ENCODE results near the gene CEP170B. TPM values are rescaled to one million over a fixed set of nuclear protein-coding genes. Genes with fewer than 3 reads are reported as not detected.

CEP170B gene
- total RNA-seq, 2 experiments from 2014 or later = 2.2 to 2.3 TPM

DNA sequence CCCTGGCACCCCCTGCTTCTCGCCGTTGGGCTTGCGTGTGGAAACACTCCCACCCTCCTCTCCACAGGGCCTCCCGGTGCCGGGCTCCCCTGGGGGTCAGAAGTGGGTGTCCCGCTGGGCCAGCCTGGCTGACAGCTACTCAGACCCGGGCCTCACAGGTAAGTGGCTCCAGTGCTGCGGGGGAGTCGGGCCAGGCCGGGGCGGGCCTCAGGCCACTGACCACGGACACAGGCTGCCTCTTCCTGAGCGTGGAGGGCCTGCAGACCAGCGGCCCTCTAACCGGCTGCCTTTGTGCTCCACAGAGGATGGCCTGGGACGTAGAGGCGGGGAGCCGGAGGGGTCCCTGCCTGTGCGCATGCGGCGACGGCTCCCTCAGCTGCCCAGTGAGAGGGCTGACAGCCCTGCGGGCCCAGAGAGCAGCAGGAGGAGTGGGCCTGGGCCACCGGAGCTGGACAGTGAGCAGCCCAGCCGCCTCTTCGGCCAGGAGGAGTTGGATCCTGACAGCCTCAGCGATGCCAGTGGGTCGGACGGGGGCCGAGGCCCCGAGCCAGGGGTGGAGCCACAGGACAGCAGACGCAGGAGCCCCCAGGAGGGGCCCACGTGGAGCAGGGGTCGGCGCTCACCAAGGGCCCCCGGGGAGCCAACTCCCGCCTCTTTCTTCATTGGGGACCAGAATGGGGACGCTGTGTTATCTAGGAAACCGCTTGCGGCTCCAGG is 21.1 kb downstream of the CEP170B start:
- no peak for ATAC-seq
- no peaks in the 10 kb centered on the region for H3K4me1 Mint-ChIP-seq (ENCODE audit: low read depth)
- no peaks in the 10 kb centered on the region for H3K9me3 Mint-ChIP-seq
- ChIA-PET POLR2A (no interaction called here), CTCF (no interaction called here)
- intact Hi-C loops (cut with micrococcal nuclease) = no loop called here
- no peaks in the 10 kb centered on the region for H3K36me3 Mint-ChIP-seq (ENCODE audit: low read depth)
- TF ChIP-seq, protein P1, sequence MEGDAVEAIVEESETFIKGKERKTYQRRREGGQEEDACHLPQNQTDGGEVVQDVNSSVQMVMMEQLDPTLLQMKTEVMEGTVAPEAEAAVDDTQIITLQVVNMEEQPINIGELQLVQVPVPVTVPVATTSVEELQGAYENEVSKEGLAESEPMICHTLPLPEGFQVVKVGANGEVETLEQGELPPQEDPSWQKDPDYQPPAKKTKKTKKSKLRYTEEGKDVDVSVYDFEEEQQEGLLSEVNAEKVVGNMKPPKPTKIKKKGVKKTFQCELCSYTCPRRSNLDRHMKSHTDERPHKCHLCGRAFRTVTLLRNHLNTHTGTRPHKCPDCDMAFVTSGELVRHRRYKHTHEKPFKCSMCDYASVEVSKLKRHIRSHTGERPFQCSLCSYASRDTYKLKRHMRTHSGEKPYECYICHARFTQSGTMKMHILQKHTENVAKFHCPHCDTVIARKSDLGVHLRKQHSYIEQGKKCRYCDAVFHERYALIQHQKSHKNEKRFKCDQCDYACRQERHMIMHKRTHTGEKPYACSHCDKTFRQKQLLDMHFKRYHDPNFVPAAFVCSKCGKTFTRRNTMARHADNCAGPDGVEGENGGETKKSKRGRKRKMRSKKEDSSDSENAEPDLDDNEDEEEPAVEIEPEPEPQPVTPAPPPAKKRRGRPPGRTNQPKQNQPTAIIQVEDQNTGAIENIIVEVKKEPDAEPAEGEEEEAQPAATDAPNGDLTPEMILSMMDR (IDR thresholded peaks at IDR 0.05) = no peak
- no peaks in the 10 kb centered on the region for H3K27me3 Mint-ChIP-seq
- no peak for DNase-seq
- H3K4me3 Mint-ChIP-seq = no peak overlapping the region
- H3K27ac Mint-ChIP-seq = no peak overlapping the region

GRCh38 chr14:104886690-104887622 is 21.9 kb downstream of the CEP170B start:
- TF ChIP-seq, protein P1 (IDR thresholded peaks at IDR 0.05) = no peak
- ATAC-seq (no peak), DNase-seq (no peak)
- ChIA-PET POLR2A (no interaction called here), CTCF (no interaction called here)
- Mint-ChIP-seq H3K27ac (no peak overlapping the region), H3K4me3 (no peak overlapping the region), H3K27me3 (no peaks in the 10 kb centered on the region), H3K9me3 (no peaks in the 10 kb centered on the region), H3K4me1 (ENCODE audit: low read depth) (no peaks in the 10 kb centered on the region), H3K36me3 (ENCODE audit: low read depth) (no peaks in the 10 kb centered on the region)
- intact Hi-C loops (cut with micrococcal nuclease) = no loop called here

GRCh38 chr14:104887623-104888488 is 22.8 kb downstream of the CEP170B start:
- no peak overlapping the region for H3K4me3 Mint-ChIP-seq
- CTCF ChIA-PET = no interaction called here
- no peaks in the 10 kb centered on the region for H3K27me3 Mint-ChIP-seq
- H3K36me3 Mint-ChIP-seq (ENCODE audit: low read depth) = no peaks in the 10 kb centered on the region
- no peak for ATAC-seq
- DNase-seq = no peak
- TF ChIP-seq, protein P1 (IDR thresholded peaks at IDR 0.05) = no peak
- POLR2A ChIA-PET = no interaction called here
- H3K9me3 Mint-ChIP-seq = no peaks in the 10 kb centered on the region
- H3K4me1 Mint-ChIP-seq (ENCODE audit: low read depth) = no peaks in the 10 kb centered on the region
- intact Hi-C loops (cut with micrococcal nuclease) = no loop called here
- no peak overlapping the region for H3K27ac Mint-ChIP-seq

GRCh38 chr14:104888489-104889374 is 23.7 kb downstream of the CEP170B start:
- Mint-ChIP-seq H3K9me3 (no peaks in the 10 kb centered on the region), H3K27me3 (no peaks in the 10 kb centered on the region), H3K36me3 (ENCODE audit: low read depth) (no peaks in the 10 kb centered on the region), H3K4me3 (no peak overlapping the region), H3K27ac (no peak overlapping the region), H3K4me1 (ENCODE audit: low read depth) (no peaks in the 10 kb centered on the region)
- TF ChIP-seq, protein P1 (IDR thresholded peaks at IDR 0.05) = no peak
- no peak for DNase-seq
- intact Hi-C loops (cut with micrococcal nuclease) = no loop called here
- ChIA-PET CTCF (no interaction called here), POLR2A (interaction anchor here (0.5 kb wide), 1 partner anchor 211 kb away, joined by 3 read pairs; no protein-coding TSS in a partner anchor)
- no peak for ATAC-seq

Data from activated CD8-positive, alpha-beta T cell treated with anti-CD3 and anti-CD28 coated beads for 36 hours (primary cell).